ENCODE results near the gene MAML3.

DNA sequence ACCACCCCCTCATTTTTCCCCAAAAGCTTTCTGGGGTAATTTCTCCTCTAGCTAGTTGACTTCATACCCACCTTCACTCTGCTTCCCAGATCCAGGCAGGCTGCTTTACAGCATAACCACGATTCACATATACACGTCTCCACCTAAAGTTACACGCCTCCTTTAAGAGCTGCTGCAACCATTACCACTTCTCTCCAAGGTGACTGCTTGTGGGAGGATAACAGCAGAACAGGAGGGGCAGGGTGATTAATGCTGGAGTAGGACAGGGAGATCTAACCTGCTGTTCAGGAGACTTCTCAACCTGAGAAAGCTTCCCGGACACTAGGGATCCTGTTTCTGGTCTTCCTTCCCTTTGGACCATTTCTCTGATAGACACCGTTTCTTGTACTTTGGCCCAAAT, 411.0 kb downstream of the MAML3 start:
- TF ChIP-seq, protein P1, sequence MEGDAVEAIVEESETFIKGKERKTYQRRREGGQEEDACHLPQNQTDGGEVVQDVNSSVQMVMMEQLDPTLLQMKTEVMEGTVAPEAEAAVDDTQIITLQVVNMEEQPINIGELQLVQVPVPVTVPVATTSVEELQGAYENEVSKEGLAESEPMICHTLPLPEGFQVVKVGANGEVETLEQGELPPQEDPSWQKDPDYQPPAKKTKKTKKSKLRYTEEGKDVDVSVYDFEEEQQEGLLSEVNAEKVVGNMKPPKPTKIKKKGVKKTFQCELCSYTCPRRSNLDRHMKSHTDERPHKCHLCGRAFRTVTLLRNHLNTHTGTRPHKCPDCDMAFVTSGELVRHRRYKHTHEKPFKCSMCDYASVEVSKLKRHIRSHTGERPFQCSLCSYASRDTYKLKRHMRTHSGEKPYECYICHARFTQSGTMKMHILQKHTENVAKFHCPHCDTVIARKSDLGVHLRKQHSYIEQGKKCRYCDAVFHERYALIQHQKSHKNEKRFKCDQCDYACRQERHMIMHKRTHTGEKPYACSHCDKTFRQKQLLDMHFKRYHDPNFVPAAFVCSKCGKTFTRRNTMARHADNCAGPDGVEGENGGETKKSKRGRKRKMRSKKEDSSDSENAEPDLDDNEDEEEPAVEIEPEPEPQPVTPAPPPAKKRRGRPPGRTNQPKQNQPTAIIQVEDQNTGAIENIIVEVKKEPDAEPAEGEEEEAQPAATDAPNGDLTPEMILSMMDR (IDR thresholded peaks at IDR 0.05 in 8 of 11, conservative IDR thresholded peaks at IDR 0.05 in 3 of 11) = no peak
- TF ChIP-seq POLR2A (IDR thresholded peaks at IDR 0.05) = no peak

All from spleen (tissue), 7 donors.